Measurements from ENCODE around the gene ARFGAP2. TPM values are rescaled to one million over a fixed set of nuclear protein-coding genes. Genes with fewer than 3 reads are reported as not detected.
A peak's percentile ranks its signal among the peaks of the same experiment; 100 is the strongest.

The ARFGAP2 gene
- total RNA-seq, 2 experiments from 2014 or later, result 108 to 113 TPM

GRCh38 chr11:47184711-47185304 is 8.1 kb upstream of the ARFGAP2 start:
- POLR2A ChIA-PET, result interaction anchor here (1.1 to 2.2 kb wide), 2 partner anchors 30 to 63 kb away, joined by 3 to 12 read pairs; partner anchors contain the start of gene DDB2
- peaks cover 46% of the 10 kb centered on the region for H3K27me3 Mint-ChIP-seq
- DNase-seq (no peak), ATAC-seq (ENCODE audit: low read depth) (no peak)
- no peaks in the 10 kb centered on the region for H3K9me3 Mint-ChIP-seq
- no peaks in the 10 kb centered on the region for H3K36me3 Mint-ChIP-seq
- peak overlapping the region; percentile 10 for H3K4me3 Mint-ChIP-seq
- peaks cover 10% of the 10 kb centered on the region for H3K4me1 Mint-ChIP-seq
- H3K27ac Mint-ChIP-seq, result no peak overlapping the region

GRCh38 chr11:47183969-47184368 is 7.3 kb upstream of the ARFGAP2 start:
- POLR2A ChIA-PET, result interaction anchor here (2.2 kb wide), 1 partner anchor 31 kb away, joined by 12 read pairs; the partner anchor contains the start of gene DDB2
- DNase-seq (no peak), ATAC-seq (ENCODE audit: low read depth) (no peak)
- Mint-ChIP-seq H3K9me3 (no peaks in the 10 kb centered on the region), H3K4me1 (peaks cover 11% of the 10 kb centered on the region), H3K27me3 (peaks cover 38% of the 10 kb centered on the region), H3K27ac (no peak overlapping the region), H3K36me3 (no peaks in the 10 kb centered on the region), H3K4me3 (no peak overlapping the region)

GRCh38 chr11:47183031-47183856 is 6.6 kb upstream of the ARFGAP2 start:
- H3K4me1 Mint-ChIP-seq, result peaks cover 11% of the 10 kb centered on the region
- DNase-seq, result no peak
- POLR2A ChIA-PET, result no interaction called here
- no peak overlapping the region for H3K4me3 Mint-ChIP-seq
- no peaks in the 10 kb centered on the region for H3K9me3 Mint-ChIP-seq
- no peak overlapping the region for H3K27ac Mint-ChIP-seq
- no peaks in the 10 kb centered on the region for H3K36me3 Mint-ChIP-seq
- ATAC-seq (ENCODE audit: low read depth), result no peak
- peaks cover 31% of the 10 kb centered on the region for H3K27me3 Mint-ChIP-seq

- H3K36me3 Mint-ChIP-seq, result no peaks in the 10 kb centered on the region
- POLR2A ChIA-PET, result no interaction called here
- no peak overlapping the region for H3K4me3 Mint-ChIP-seq
- no peak overlapping the region for H3K27ac Mint-ChIP-seq
- peaks cover 11% of the 10 kb centered on the region for H3K4me1 Mint-ChIP-seq
- ATAC-seq (ENCODE audit: low read depth) (no peak), DNase-seq (no peak)
- H3K27me3 Mint-ChIP-seq, result peaks cover 22% of the 10 kb centered on the region
- H3K9me3 Mint-ChIP-seq, result no peaks in the 10 kb centered on the region
Measured at GRCh38 chr11:47182380-47182779, 5.7 kb upstream of the ARFGAP2 start.

GRCh38 chr11:47181271-47181670 is 4.6 kb upstream of the ARFGAP2 start:
- Mint-ChIP-seq H3K27ac (no peak overlapping the region), H3K4me1 (peaks cover 10% of the 10 kb centered on the region), H3K36me3 (no peaks in the 10 kb centered on the region), H3K9me3 (no peaks in the 10 kb centered on the region), H3K4me3 (no peak overlapping the region), H3K27me3 (peaks cover 14% of the 10 kb centered on the region)
- DNase-seq (no peak), ATAC-seq (ENCODE audit: low read depth) (no peak)
- POLR2A ChIA-PET, result interaction anchor here (0.6 to 6.3 kb wide), 2 partner anchors 34 to 479 kb away, joined by 5 to 53 read pairs; partner anchors contain the start of gene DDB2

- H3K4me1 Mint-ChIP-seq, result peaks cover 18% of the 10 kb centered on the region
- no peaks in the 10 kb centered on the region for H3K9me3 Mint-ChIP-seq
- H3K27ac Mint-ChIP-seq, result no peak overlapping the region
- no peak for DNase-seq
- POLR2A ChIA-PET, result interaction anchor here (6.3 kb wide), 1 partner anchor 35 kb away, joined by 53 read pairs; the partner anchor contains the start of gene DDB2
- H3K36me3 Mint-ChIP-seq, result no peaks in the 10 kb centered on the region
- H3K27me3 Mint-ChIP-seq, result peaks cover 11% of the 10 kb centered on the region
- no peak overlapping the region for H3K4me3 Mint-ChIP-seq
- no peak for ATAC-seq (ENCODE audit: low read depth)
Measured at GRCh38 chr11:47180006-47180787, 3.5 kb upstream of the ARFGAP2 start.

GRCh38 chr11:47179655-47179991 is 2.9 kb upstream of the ARFGAP2 start:
- H3K27me3 Mint-ChIP-seq, result peaks cover 5% of the 10 kb centered on the region
- H3K36me3 Mint-ChIP-seq, result no peaks in the 10 kb centered on the region
- POLR2A ChIA-PET, result interaction anchor here (6.3 kb wide), 1 partner anchor 36 kb away, joined by 53 read pairs; the partner anchor contains the start of gene DDB2
- no peak overlapping the region for H3K4me3 Mint-ChIP-seq
- H3K4me1 Mint-ChIP-seq, result peaks cover 18% of the 10 kb centered on the region
- no peaks in the 10 kb centered on the region for H3K9me3 Mint-ChIP-seq
- H3K27ac Mint-ChIP-seq, result peak overlapping the region; percentile 14
- ATAC-seq (ENCODE audit: low read depth), result peak; percentile 14
- DNase-seq, result peak; percentile 54

- peaks cover 2% of the 10 kb centered on the region for H3K27me3 Mint-ChIP-seq
- peaks cover 19% of the 10 kb centered on the region for H3K4me1 Mint-ChIP-seq
- peak overlapping the region; percentile 100 for H3K27ac Mint-ChIP-seq
- no peak for DNase-seq
- no peak overlapping the region for H3K4me3 Mint-ChIP-seq
- no peak for ATAC-seq (ENCODE audit: low read depth)
- H3K9me3 Mint-ChIP-seq, result no peaks in the 10 kb centered on the region
- POLR2A ChIA-PET, result interaction anchor here (0.5 to 6.3 kb wide), 3 partner anchors 8 to 274 kb away, joined by 3 to 53 read pairs (median 3); partner anchors contain the start of gene DDB2
- peaks cover under 1% of the 10 kb centered on the region for H3K36me3 Mint-ChIP-seq
Measured at GRCh38 chr11:47178737-47179654, 2.3 kb upstream of the ARFGAP2 start.

GRCh38 chr11:47178316-47178715 is 1.6 kb upstream of the ARFGAP2 start:
- Mint-ChIP-seq H3K27ac (peak overlapping the region; percentile 100), H3K9me3 (no peaks in the 10 kb centered on the region), H3K36me3 (peaks cover 5% of the 10 kb centered on the region), H3K4me3 (no peak overlapping the region), H3K27me3 (no peaks in the 10 kb centered on the region), H3K4me1 (peaks cover 22% of the 10 kb centered on the region)
- DNase-seq (no peak), ATAC-seq (ENCODE audit: low read depth) (no peak)
- POLR2A ChIA-PET, result interaction anchor here (0.9 to 6.3 kb wide), 5 partner anchors 9 to 92 kb away, joined by 3 to 53 read pairs (median 3); partner anchors contain the start of genes DDB2 and MADD

- ATAC-seq (ENCODE audit: low read depth) (no peak), DNase-seq (no peak)
- peak overlapping the region; percentile 98 for H3K4me3 Mint-ChIP-seq
- peak overlapping the region; percentile 100 for H3K27ac Mint-ChIP-seq
- POLR2A ChIA-PET, result interaction anchor here (1.2 to 6.3 kb wide), 5 partner anchors 9 to 92 kb away, joined by 3 to 53 read pairs (median 5); partner anchors contain the start of genes DDB2 and MADD
- H3K9me3 Mint-ChIP-seq, result no peaks in the 10 kb centered on the region
- peaks cover 5% of the 10 kb centered on the region for H3K36me3 Mint-ChIP-seq
- peaks cover 25% of the 10 kb centered on the region for H3K4me1 Mint-ChIP-seq
- no peaks in the 10 kb centered on the region for H3K27me3 Mint-ChIP-seq
Measured at GRCh38 chr11:47177846-47178245, 1.2 kb upstream of the ARFGAP2 start.

GRCh38 chr11:47177229-47177845 is 658 bp upstream of the ARFGAP2 start:
- POLR2A ChIA-PET, result interaction anchor here (1.2 to 6.3 kb wide), 5 partner anchors 10 to 93 kb away, joined by 3 to 53 read pairs (median 5); partner anchors contain the start of genes DDB2 and MADD
- peak overlapping the region; percentile 100 for H3K27ac Mint-ChIP-seq
- DNase-seq (no peak), ATAC-seq (ENCODE audit: low read depth) (peak; percentile 61)
- H3K36me3 Mint-ChIP-seq, result peaks cover 5% of the 10 kb centered on the region
- H3K27me3 Mint-ChIP-seq, result no peaks in the 10 kb centered on the region
- peak overlapping the region; percentile 98 for H3K4me3 Mint-ChIP-seq
- H3K9me3 Mint-ChIP-seq, result no peaks in the 10 kb centered on the region
- H3K4me1 Mint-ChIP-seq, result peaks cover 27% of the 10 kb centered on the region
